ENCODE data around the gene IL1RAPL2. TPM values are rescaled to one million over a fixed set of nuclear protein-coding genes. Genes with fewer than 3 reads are reported as not detected.

IL1RAPL2 gene
- total and polyA plus RNA-seq, 2 of the 4 experiments (the other 2 are of a cell fraction) = 0.03 TPM; not detected in 1

- dilution Hi-C loops (cut with HindIII; ENCODE audit: low sequenced_read_pairs, unreplicated experiment) (no loop called here), in situ Hi-C loops (cut with MboI; ENCODE audit: low sequenced_read_pairs) (no loop called here), intact Hi-C loops (cut with micrococcal nuclease) (no loop called here)
- Histone ChIP-seq H3K36me3 (ENCODE audit: control insufficient read depth, insufficient read depth, low read length) (no peaks in the 10 kb centered on the region), H3K56ac (ENCODE audit: extremely low read depth, insufficient read depth, low read length) (no peak overlapping the region), H2AK9ac (replicated peaks; ENCODE audit: low read depth, low read length, poor library complexity) (no peak overlapping the region), H4K5ac (ENCODE audit: low read depth, low read length) (no peak overlapping the region), H2BK5ac (ENCODE audit: low read depth, low read length, poor library complexity, severe bottlenecking) (no peak overlapping the region), H3K4me3 (ENCODE audit: insufficient read depth, low read depth, low read length) (no peak overlapping the region), H3K27me3 (ENCODE audit: control insufficient read depth, insufficient read depth, low read length) (no peaks in the 10 kb centered on the region; the same call in 1 of the 2 replicates), H2BK120ac (ENCODE audit: low read depth, low read length) (no peak overlapping the region), H3K4me2 (ENCODE audit: low read depth, low read length) (no peak overlapping the region), H4K91ac (ENCODE audit: insufficient read depth, low read depth, low read length) (no peak overlapping the region), H2BK15ac (ENCODE audit: low read depth, low read length) (no peak overlapping the region), H3K27ac (ENCODE audit: insufficient read depth, low read length) (no peak overlapping the region), H3K14ac (replicated peaks; ENCODE audit: low read depth, low read length) (no peak overlapping the region), H2BK20ac (ENCODE audit: low read depth, low read length) (no peak overlapping the region), H3K18ac (ENCODE audit: low read depth, low read length) (no peak overlapping the region), H4K20me1 (ENCODE audit: insufficient read depth, low read length) (no peaks in the 10 kb centered on the region), H3K9ac (ENCODE audit: low read depth, low read length) (no peak overlapping the region), H3K9me1 (ENCODE audit: insufficient read depth, low read length) (no peaks in the 10 kb centered on the region), H2AK5ac (ENCODE audit: low read depth, low read length) (no peak overlapping the region), H3K4me1 (ENCODE audit: control insufficient read depth, insufficient read depth, low read length) (no peaks in the 10 kb centered on the region), H2AFZ (replicated peaks; ENCODE audit: low read length, poor library complexity) (no peak overlapping the region), H3K23ac (ENCODE audit: low read depth, low read length) (no peak overlapping the region), H3K79me1 (ENCODE audit: low read depth in 1 of 2, low read length in 2 of 2) (no peaks in the 10 kb centered on the region), H3K4ac (ENCODE audit: low read depth, low read length) (no peak overlapping the region), H3K9me3 (ENCODE audit: control insufficient read depth, insufficient read depth, low read length) (no peaks in the 10 kb centered on the region), H4K8ac (ENCODE audit: low read depth in 2 of 2, low read length in 2 of 2) (no peak overlapping the region)
- ChIA-PET POLR2A (ENCODE audit: unreplicated experiment) (no interaction called here), CTCF (no interaction called here)
- DNase-seq = no peak
- no CpG with 5 or more reads among the region's 2 CpGs for WGBS, 2 experiments (ENCODE audit: extremely low coverage in 2 of 2, insufficient read length in 1 of 2)
- no TSS peak for BruUV-seq (replicated peaks)
- no peak for ATAC-seq (ENCODE audit: low read depth)
- no peak for TF ChIP-seq USF2 (IDR thresholded peaks at IDR 0.05; ENCODE audit: low read depth, low read length)
- TF ChIP-seq RAD21 (IDR thresholded peaks at IDR 0.05; ENCODE audit: low read length) = no peak
- no peak for TF ChIP-seq MAFK (IDR thresholded peaks at IDR 0.05; ENCODE audit: low read depth, low read length)
- TF ChIP-seq ELK1 (IDR thresholded peaks at IDR 0.05; ENCODE audit: borderline replicate concordance, low read depth, low read length) = no peak
- no peak for TF ChIP-seq BHLHE40 (IDR thresholded peaks at IDR 0.05; ENCODE audit: low read depth, low read length)
- no peak for TF ChIP-seq MXI1 (IDR thresholded peaks at IDR 0.05; ENCODE audit: borderline replicate concordance, low read depth, low read length)
- no peak for TF ChIP-seq CEBPB (IDR thresholded peaks at IDR 0.05; ENCODE audit: low read depth, low read length)
- TF ChIP-seq MAZ (IDR thresholded peaks at IDR 0.05; ENCODE audit: borderline replicate concordance, low read depth, low read length) = no peak
- no peak for TF ChIP-seq RFX5 (IDR thresholded peaks at IDR 0.05; ENCODE audit: low read depth, low read length)
- TF ChIP-seq CHD1 (IDR thresholded peaks at IDR 0.05; ENCODE audit: low read depth, low read length) = no peak
- no peak for TF ChIP-seq POLR2A (IDR thresholded peaks at IDR 0.05; ENCODE audit: low read depth, low read length)
- no peak for TF ChIP-seq FOS (IDR thresholded peaks at IDR 0.05; ENCODE audit: low read depth, low read length)
- no peak for TF ChIP-seq CTCF (conservative IDR thresholded peaks at IDR 0.05; ENCODE audit: low read depth, low read length)
- no peak for TF ChIP-seq NFE2L2 (IDR thresholded peaks at IDR 0.05; ENCODE audit: low read depth, low read length)
- TF ChIP-seq SMC3 (IDR thresholded peaks at IDR 0.05; ENCODE audit: low read depth, low read length) = no peak
- TF ChIP-seq RCOR1 (IDR thresholded peaks at IDR 0.05; ENCODE audit: insufficient replicate concordance, low read length) = no peak
These were observed 708.1 kb downstream of the IL1RAPL2 start for GRCh38 chrX:105274091-105274490.
